ENCODE results near the gene KRT35. TPM values are rescaled to one million over a fixed set of nuclear protein-coding genes. Genes with fewer than 3 reads are reported as not detected.
A peak's percentile ranks its signal among the peaks of the same experiment; 100 is the strongest.

The KRT35 gene
- total RNA-seq = not detected

DNA sequence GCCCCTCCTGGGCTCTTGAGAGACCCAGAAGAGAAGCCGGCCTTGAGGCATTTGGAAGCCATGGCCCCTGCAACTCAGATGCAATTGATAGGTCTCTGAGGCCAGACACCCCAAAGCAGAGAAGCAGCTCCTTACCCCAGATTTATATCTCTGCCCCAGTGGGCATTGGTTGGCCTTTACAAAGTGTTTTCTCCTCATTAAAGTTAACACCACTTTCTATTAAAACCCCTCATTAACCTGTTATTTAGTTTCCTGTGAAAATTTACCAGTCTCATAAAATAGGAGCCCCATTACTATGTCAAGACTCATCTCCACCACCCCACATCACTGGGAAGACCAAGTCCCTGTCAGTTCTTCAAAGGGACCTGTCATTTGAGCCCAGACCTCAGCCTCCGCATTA, at the start of gene KRT35:
Gene KRT35, minus strand, starts transcription at position 116 of the 400 bp plus-strand sequence. Its CDS starts 54 bp downstream, at position 62.
- no peak within 1 kb of the TSS for H3K4me3 Mint-ChIP-seq
- no peak within 1 kb of the TSS for H3K27ac Mint-ChIP-seq
- H3K9me3 Mint-ChIP-seq = no peaks in the 10 kb centered on the region
- H3K4me1 Mint-ChIP-seq = no peaks in the 10 kb centered on the region
- H3K36me3 Mint-ChIP-seq (ENCODE audit: low read depth) = no peaks in the 10 kb centered on the region
- no peak for ATAC-seq (replicated peaks)
- no peaks in the 10 kb centered on the region for H3K27me3 Mint-ChIP-seq

DNA sequence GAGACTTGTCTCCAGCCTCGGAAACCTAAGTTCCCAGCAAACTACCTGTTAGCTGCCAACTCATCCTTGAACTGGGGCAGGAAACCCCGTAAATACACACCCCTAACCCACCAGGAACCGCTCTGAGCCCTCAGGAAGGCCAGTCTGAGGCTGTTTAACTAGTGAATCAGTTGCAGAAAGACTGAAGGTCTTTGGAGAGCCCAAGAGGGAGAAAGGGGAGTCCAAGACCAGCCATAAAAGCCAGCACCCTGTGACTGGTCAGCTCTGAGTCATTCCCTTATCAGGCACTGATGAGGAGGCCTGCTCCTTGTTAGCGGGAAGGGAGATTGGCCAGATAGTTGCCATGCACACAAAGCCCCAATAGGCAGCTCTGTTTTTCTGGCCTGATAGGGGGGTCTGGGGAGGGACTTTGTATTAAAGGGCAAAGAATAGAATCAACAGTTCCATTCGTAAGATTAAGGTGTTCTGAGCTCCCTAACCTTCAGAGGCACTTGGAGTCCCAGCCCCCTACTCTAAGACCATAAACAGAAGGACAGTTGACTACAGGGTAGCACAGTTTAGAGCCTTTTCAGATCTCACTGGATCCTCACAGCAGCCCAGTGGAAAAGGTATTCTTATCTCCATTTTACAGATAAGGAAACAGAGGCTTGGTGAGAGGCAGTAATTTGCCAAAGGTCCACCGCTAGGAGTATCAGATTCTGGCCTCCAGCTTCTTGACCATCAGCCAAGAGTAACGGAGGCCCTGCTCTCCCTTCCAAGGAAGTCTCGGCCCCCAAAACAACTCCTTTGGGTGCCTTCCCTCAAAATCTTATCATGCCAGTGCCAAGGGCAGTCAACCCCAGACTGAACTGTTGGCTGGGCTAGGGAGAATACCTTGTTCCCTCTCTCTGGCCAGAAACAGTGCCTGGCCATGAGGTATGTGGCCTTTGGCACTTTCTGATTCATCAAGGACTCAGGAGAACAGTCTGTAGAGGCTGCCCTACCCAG, 49.4 kb upstream of the KRT35 start:
- Mint-ChIP-seq H3K4me1 (no peaks in the 10 kb centered on the region), H3K27ac (no peak overlapping the region), H3K27me3 (peaks cover 56% of the 10 kb centered on the region), H3K36me3 (ENCODE audit: low read depth) (no peaks in the 10 kb centered on the region), H3K9me3 (no peaks in the 10 kb centered on the region), H3K4me3 (no peak overlapping the region)
- ATAC-seq (replicated peaks) = no peak

DNA sequence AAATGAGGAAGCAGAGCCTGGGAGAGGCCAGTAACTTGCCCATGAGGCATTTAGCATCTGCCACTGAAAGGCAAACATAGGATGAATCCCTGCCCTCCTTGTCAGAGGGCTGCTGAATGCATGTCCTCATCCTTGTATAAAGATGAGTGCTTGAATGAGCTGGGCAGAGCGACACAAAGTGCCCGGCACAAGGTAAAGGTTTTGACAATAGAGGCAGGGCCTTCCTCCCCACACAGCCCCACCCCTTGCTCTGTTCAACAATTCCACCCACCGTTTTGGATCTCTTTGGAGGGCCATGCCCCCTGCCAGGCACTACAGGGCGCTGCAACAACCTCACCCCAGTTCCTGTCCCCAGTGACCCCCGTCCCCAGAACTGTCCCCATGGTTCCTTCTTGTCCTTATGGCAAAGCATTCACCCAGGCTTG, 48.6 kb upstream of the KRT35 start:
- H3K36me3 Mint-ChIP-seq (ENCODE audit: low read depth) = no peaks in the 10 kb centered on the region
- H3K9me3 Mint-ChIP-seq = no peaks in the 10 kb centered on the region
- no peak overlapping the region for H3K27ac Mint-ChIP-seq
- H3K27me3 Mint-ChIP-seq = peaks cover 56% of the 10 kb centered on the region
- ATAC-seq (replicated peaks) = no peak
- peak overlapping the region; percentile 44 for H3K4me3 Mint-ChIP-seq
- no peaks in the 10 kb centered on the region for H3K4me1 Mint-ChIP-seq

- no peak for ATAC-seq (replicated peaks)
- no peaks in the 10 kb centered on the region for H3K4me1 Mint-ChIP-seq
- H3K27me3 Mint-ChIP-seq = peaks cover 56% of the 10 kb centered on the region
- no peak overlapping the region for H3K27ac Mint-ChIP-seq
- H3K36me3 Mint-ChIP-seq (ENCODE audit: low read depth) = no peaks in the 10 kb centered on the region
- peak overlapping the region; percentile 44 for H3K4me3 Mint-ChIP-seq
- no peaks in the 10 kb centered on the region for H3K9me3 Mint-ChIP-seq
Measured at GRCh38 chr17:41528959-41529353, 48.0 kb upstream of the KRT35 start.

- H3K27me3 Mint-ChIP-seq = peaks cover 44% of the 10 kb centered on the region
- H3K36me3 Mint-ChIP-seq (ENCODE audit: low read depth) = no peaks in the 10 kb centered on the region
- no peak overlapping the region for H3K27ac Mint-ChIP-seq
- H3K4me1 Mint-ChIP-seq = no peaks in the 10 kb centered on the region
- H3K9me3 Mint-ChIP-seq = no peaks in the 10 kb centered on the region
- peak overlapping the region; percentile 44 for H3K4me3 Mint-ChIP-seq
- ATAC-seq (replicated peaks) = no peak
Measured at GRCh38 chr17:41527063-41528023, 46.4 kb upstream of the KRT35 start.

- Mint-ChIP-seq H3K36me3 (ENCODE audit: low read depth) (no peaks in the 10 kb centered on the region), H3K4me3 (no peak overlapping the region), H3K4me1 (no peaks in the 10 kb centered on the region), H3K27me3 (peaks cover 21% of the 10 kb centered on the region), H3K9me3 (no peaks in the 10 kb centered on the region), H3K27ac (no peak overlapping the region)
- ATAC-seq (replicated peaks) = no peak
Measured at GRCh38 chr17:41524261-41524660, 43.3 kb upstream of the KRT35 start.

GRCh38 chr17:41523787-41524186, 42.8 kb upstream of the KRT35 start:
- H3K36me3 Mint-ChIP-seq (ENCODE audit: low read depth) = no peaks in the 10 kb centered on the region
- H3K27ac Mint-ChIP-seq = no peak overlapping the region
- H3K4me3 Mint-ChIP-seq = no peak overlapping the region

DNA sequence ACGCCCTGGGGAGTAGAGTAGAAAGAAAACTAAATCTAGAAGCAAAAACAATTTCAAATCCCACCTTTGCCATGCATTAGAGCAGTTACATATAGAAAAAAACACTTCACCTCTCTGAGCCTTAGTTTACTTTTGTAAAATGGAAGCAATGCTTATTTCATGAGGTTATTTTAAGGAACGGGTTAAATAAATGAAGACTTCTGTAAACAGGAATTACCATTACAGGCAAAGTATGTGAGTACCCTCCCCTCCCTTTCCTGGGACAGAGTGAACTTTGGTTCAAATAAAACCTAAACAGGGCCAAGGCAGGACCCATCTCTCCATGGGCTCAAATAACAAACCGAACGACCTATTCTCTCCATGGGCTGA, 42.3 kb upstream of the KRT35 start:
- Mint-ChIP-seq H3K4me3 (no peak overlapping the region), H3K4me1 (no peaks in the 10 kb centered on the region), H3K27ac (no peak overlapping the region), H3K27me3 (peaks cover 13% of the 10 kb centered on the region), H3K9me3 (no peaks in the 10 kb centered on the region), H3K36me3 (ENCODE audit: low read depth) (no peaks in the 10 kb centered on the region)
- ATAC-seq (replicated peaks) = no peak

More at GRCh38 chr17:41523787-41524186, 42.8 kb upstream of the KRT35 start:
- no peak for ATAC-seq (replicated peaks)
- H3K9me3 Mint-ChIP-seq = no peaks in the 10 kb centered on the region
- H3K27me3 Mint-ChIP-seq = peaks cover 17% of the 10 kb centered on the region
- H3K4me1 Mint-ChIP-seq = no peaks in the 10 kb centered on the region

GRCh38 chr17:41522301-41523224, 41.6 kb upstream of the KRT35 start:
- H3K4me1 Mint-ChIP-seq = no peaks in the 10 kb centered on the region
- H3K4me3 Mint-ChIP-seq = no peak overlapping the region
- H3K36me3 Mint-ChIP-seq (ENCODE audit: low read depth) = no peaks in the 10 kb centered on the region
- no peak overlapping the region for H3K27ac Mint-ChIP-seq
- ATAC-seq (replicated peaks) = no peak
- peaks cover 13% of the 10 kb centered on the region for H3K27me3 Mint-ChIP-seq
- H3K9me3 Mint-ChIP-seq = no peaks in the 10 kb centered on the region

- Mint-ChIP-seq H3K4me3 (no peak overlapping the region), H3K4me1 (no peaks in the 10 kb centered on the region), H3K27ac (no peak overlapping the region), H3K27me3 (peaks cover 4% of the 10 kb centered on the region), H3K36me3 (ENCODE audit: low read depth) (no peaks in the 10 kb centered on the region), H3K9me3 (no peaks in the 10 kb centered on the region)
- no peak for ATAC-seq (replicated peaks)
Measured at GRCh38 chr17:41521574-41522261, 40.8 kb upstream of the KRT35 start.

DNA sequence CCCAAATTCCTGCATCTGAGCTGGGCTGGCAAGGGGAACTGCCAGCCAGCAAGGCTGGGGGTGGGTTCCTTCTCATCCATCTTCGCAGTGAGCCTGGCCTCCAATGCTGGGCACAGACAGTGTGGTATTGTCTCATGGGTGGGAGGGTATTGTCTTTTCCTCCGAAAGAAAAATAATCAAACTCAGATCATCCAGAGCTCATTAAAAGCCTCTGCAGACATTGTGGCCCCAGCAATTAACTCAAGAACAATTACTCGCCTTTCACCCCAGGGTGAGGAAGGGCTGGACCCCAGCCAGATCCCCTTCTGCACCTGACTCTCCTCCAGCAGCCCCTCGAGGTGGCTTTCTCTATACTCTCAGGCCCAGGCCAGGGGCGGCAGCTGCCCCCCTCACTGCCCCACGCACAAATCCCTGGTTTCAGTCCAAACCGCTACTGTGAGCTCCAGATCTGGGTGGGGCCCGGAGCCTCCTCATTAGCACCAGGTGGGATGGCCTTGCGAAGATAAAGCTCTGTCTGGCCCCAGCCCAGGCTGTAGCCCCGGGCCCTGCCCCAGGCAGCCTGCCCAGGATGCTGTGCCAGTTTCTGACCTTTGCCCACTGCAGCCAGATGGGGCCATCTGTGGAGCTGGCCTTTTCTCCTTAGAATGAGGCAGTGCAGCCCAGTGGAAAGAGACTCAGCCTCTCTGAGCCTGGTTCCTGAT, 40.0 kb upstream of the KRT35 start:
- Mint-ChIP-seq H3K4me1 (no peaks in the 10 kb centered on the region), H3K4me3 (no peak overlapping the region), H3K36me3 (ENCODE audit: low read depth) (no peaks in the 10 kb centered on the region), H3K9me3 (no peaks in the 10 kb centered on the region), H3K27ac (no peak overlapping the region), H3K27me3 (peaks cover 4% of the 10 kb centered on the region)
- no peak for ATAC-seq (replicated peaks)

DNA sequence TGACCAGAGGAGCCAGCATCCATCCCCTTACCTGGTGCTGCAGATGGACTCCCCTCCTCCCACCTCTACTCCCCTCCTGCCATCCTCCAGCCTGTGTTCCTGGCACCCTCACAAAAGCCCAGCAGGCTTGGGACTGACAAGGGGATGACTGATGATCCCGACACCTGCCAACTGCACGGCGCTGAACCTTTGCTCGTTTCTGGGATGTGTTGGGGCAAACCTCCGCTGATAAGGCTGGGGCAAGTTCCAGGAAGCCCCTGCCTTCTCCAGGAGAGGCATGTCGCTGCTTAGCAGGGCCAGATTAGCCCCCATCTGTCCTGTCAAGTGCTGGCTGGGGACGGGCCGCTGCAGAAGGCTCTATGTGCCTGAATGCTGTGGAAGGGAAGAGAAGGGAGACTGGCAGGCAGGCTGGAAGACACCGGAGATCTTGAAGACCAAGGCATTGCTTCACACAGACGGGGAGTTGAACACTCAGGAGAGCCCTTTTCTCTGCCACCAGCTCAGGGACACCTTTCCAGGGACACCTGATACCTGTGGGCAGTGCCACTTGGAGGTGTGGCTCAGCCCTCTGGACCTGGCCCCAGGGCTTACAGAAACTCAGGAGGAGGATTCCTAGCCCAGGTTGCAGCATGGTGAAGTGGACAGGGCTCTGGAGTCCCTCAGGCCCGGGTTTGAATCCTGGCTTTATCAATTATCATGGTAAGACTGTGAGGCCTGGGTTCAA, 38.7 kb upstream of the KRT35 start:
- no peaks in the 10 kb centered on the region for H3K36me3 Mint-ChIP-seq (ENCODE audit: low read depth)
- no peaks in the 10 kb centered on the region for H3K4me1 Mint-ChIP-seq
- no peak overlapping the region for H3K27ac Mint-ChIP-seq

More for the DNA sequence above, 38.7 kb upstream of the KRT35 start:
- no peaks in the 10 kb centered on the region for H3K9me3 Mint-ChIP-seq
- no peak for ATAC-seq (replicated peaks)
- no peak overlapping the region for H3K4me3 Mint-ChIP-seq
- H3K27me3 Mint-ChIP-seq = no peaks in the 10 kb centered on the region

All from activated T-helper 17 cell treated with anti-CD3 and anti-CD28 coated beads, Interleukin-2, amount 50 U/mL, for 72 hours (primary cell).